K562 (cell line): ENCODE data around the gene PPM1F. TPM values are rescaled to one million over a fixed set of nuclear protein-coding genes. Genes with fewer than 3 reads are reported as not detected.

Experiments
- ATAC-seq: fragments of 200-7000 bp; cut with Tn5 transposase; 3 replicates; pipeline ENCODE4 v1.9.1; 2020; ENCODE audit warnings: moderate library complexity
- BruUV-seq: library from RNA; stranded (reverse); fragments of 400-500 nt; replicated peaks from 2 replicates; lab custom pipeline; 2021; lab: Mats Ljungman, UMichigan
- CTCF ChIA-PET: fragments of 300-600 bp; formaldehyde crosslinking; extraction: SDS; loops from one replicate; lab custom pipeline; 2021; ENCODE audit warnings: low intra/inter-chr PET ratio; lab: Yijun Ruan, JAX
- POLR2A ChIA-PET: fragments of 300-600, 350-650 bp; sonication (Branson Sonifier 250); formaldehyde crosslinking; extraction: SDS; loops from one replicate; lab custom pipeline; 2021; ENCODE audit warnings: antibody characterized with exemption, inconsistent platforms; lab: Yijun Ruan, JAX
- DNase-seq, 4 experiments: peaks; one replicate each; pipeline versions ENCODE4 v3.0.0 to v3.0.0-alpha.2; 2011 to 2018; ENCODE audit warnings: low spot score in 3 of 4, mixed read lengths in 3 of 4; ENCODE audit errors: extremely low read depth in 1 of 4
- FAIRE-seq: peaks from 2 replicates; lab custom pipeline; 2011; peaks lifted over from hg19 to GRCh38; lab: Jason Lieb, UNC
- H2AFZ ChIP-seq: 2 replicates; pipeline ENCODE4 v1.6.0; 2011; ENCODE audit warnings: low read depth, low read length, control low read depth, inconsistent platforms
- H3K27ac ChIP-seq: fragments of 200-600 bp; 3 replicates; pipeline ENCODE4 v1.8.0; 2011; ENCODE audit warnings: low read depth, mild to moderate bottlenecking, control low read depth, inconsistent platforms, low read length, moderate library complexity, mixed read lengths; ENCODE audit errors: extremely low read depth
- H3K27me3 ChIP-seq, 2 experiments: fragments of 300-600 bp in 1 of 2; 2 replicates in 1 of 2; 3 replicates in 1 of 2; pipeline versions ENCODE4 v1.6.0 to v1.8.0; 2011; ENCODE audit warnings: inconsistent platforms in 2 of 2, low read length in 2 of 2, mild to moderate bottlenecking in 1 of 2, mixed read lengths in 1 of 2, moderate library complexity in 1 of 2; ENCODE audit not compliant: control insufficient read depth in 2 of 2, insufficient read depth in 2 of 2
- H3K36me3 ChIP-seq: fragments of 300-600 bp; 3 replicates; pipeline ENCODE4 v1.8.0; 2011; ENCODE audit warnings: mild to moderate bottlenecking, low read length, inconsistent platforms; ENCODE audit not compliant: control insufficient read depth, insufficient read depth
- H3K4me1 ChIP-seq, 2 experiments: fragments of 200-600 bp in 1 of 2; replicated peaks in 1 of 2; 2 replicates in 1 of 2; 3 replicates in 1 of 2; pipeline versions ENCODE4 v1.5.1 to v1.8.0; 2011; ENCODE audit warnings: inconsistent platforms in 2 of 2, low read length in 2 of 2, mild to moderate bottlenecking in 1 of 2, mixed read lengths in 1 of 2, moderate library complexity in 1 of 2; ENCODE audit not compliant: control insufficient read depth in 2 of 2, insufficient read depth in 2 of 2
- H3K4me2 ChIP-seq: 2 replicates; pipeline ENCODE4 v1.6.1; 2011; ENCODE audit warnings: low read length, control low read depth, inconsistent platforms, mixed read lengths; ENCODE audit not compliant: insufficient read depth
- H3K4me3 ChIP-seq: fragments of 200-600 bp; sonication (generic), shearing (Covaris generic); 2 replicates; pipeline ENCODE4 v1.5.1; 2016; ENCODE audit warnings: control low read depth, inconsistent platforms
- H3K79me2 ChIP-seq: fragments of 200-600 bp; 3 replicates; pipeline ENCODE4 v1.8.0; 2011; ENCODE audit warnings: low read length, inconsistent platforms; ENCODE audit not compliant: control insufficient read depth, insufficient read depth
- H3K9ac ChIP-seq, 2 experiments: 2 replicates each; pipeline versions ENCODE4 v1.6.0 to v1.6.1; 2011; ENCODE audit warnings: low read depth in 2 of 2, low read length in 2 of 2, control low read depth in 1 of 2, inconsistent platforms in 1 of 2, mild to moderate bottlenecking in 1 of 2, mixed read lengths in 1 of 2; ENCODE audit not compliant: insufficient read depth in 1 of 2
- H3K9me1 ChIP-seq: one replicate; pipeline ENCODE4 v1.6.0; 2011; ENCODE audit warnings: inconsistent platforms, mild to moderate bottlenecking, low read length, moderate library complexity; ENCODE audit not compliant: control insufficient read depth, insufficient read depth
- H3K9me3 ChIP-seq: replicated peaks from 2 replicates; pipeline ENCODE4 v1.5.1; 2011; ENCODE audit warnings: low read depth, low read length, inconsistent platforms; ENCODE audit not compliant: control insufficient read depth, insufficient read depth
- H4K20me1 ChIP-seq: replicated peaks from 2 replicates; pipeline ENCODE4 v1.6.1; 2011; ENCODE audit warnings: low read length, inconsistent platforms, mixed read lengths; ENCODE audit not compliant: control insufficient read depth, insufficient read depth
- ARHGAP35 ChIP-seq: fragments of 450-650 bp; IDR thresholded peaks from 2 replicates; pipeline ENCODE4 v1.6.1; 2018; ENCODE audit not compliant: partially characterized antibody
- BHLHE40 ChIP-seq: IDR thresholded peaks from 2 replicates; pipeline ENCODE4 v1.6.1; 2011; ENCODE audit warnings: low read length, improper control_type of control experiment
- BRD4 ChIP-seq: fragments of 200-600 bp; sonication (generic); IDR thresholded peaks from 2 replicates; pipeline ENCODE4 v1.6.1; 2017; ENCODE audit warnings: inconsistent platforms
- CCAR2 ChIP-seq: fragments of 200-400 bp; formaldehyde crosslinking; IDR thresholded peaks from 2 replicates; pipeline ENCODE4 v1.6.1; 2017; ENCODE audit warnings: mild to moderate bottlenecking, low read depth, low read length
- ETV5 ChIP-seq: sonication (generic); formaldehyde crosslinking; IDR thresholded peaks from 2 replicates; pipeline ENCODE4 v1.4.0; 2020; ENCODE audit warnings: low read depth, mild to moderate bottlenecking, missing genetic modification reagents
- GABPB1 ChIP-seq: sonication (generic); formaldehyde crosslinking; IDR thresholded peaks from 2 replicates; pipeline ENCODE4 v1.8.0; 2022; ENCODE audit warnings: mild to moderate bottlenecking, missing genetic modification reagents
- KDM2B ChIP-seq: fragments of 250-450 bp; sonication (Bioruptor Pico); IDR thresholded peaks from 2 replicates; pipeline ENCODE4 v1.8.0; 2021; ENCODE audit warnings: mild to moderate bottlenecking, moderate library complexity
- KLF10 ChIP-seq: fragments of 250-450 bp; sonication (Bioruptor Pico); IDR thresholded peaks from 2 replicates; pipeline ENCODE4 v1.6.1; 2021; ENCODE audit warnings: matching md5 sums
- MAX ChIP-seq: sonication (generic); formaldehyde crosslinking; IDR thresholded peaks from 2 replicates; pipeline ENCODE4 v1.9.0; 2022; ENCODE audit warnings: mild to moderate bottlenecking, missing genetic modification reagents
- RAD51 ChIP-seq: fragments of 450-650 bp; IDR thresholded peaks from 2 replicates; pipeline ENCODE4 v1.7.1; 2016; ENCODE audit warnings: low read depth, mild to moderate bottlenecking, borderline replicate concordance
- SMARCB1 ChIP-seq: IDR thresholded peaks from 2 replicates; pipeline ENCODE4 v1.6.1; 2011; ENCODE audit warnings: improper control_type of control experiment, low read depth; ENCODE audit not compliant: insufficient read length
- SP1 ChIP-seq: sonication (generic); formaldehyde crosslinking; IDR thresholded peaks from 2 replicates; pipeline ENCODE4 v1.8.1; 2022; ENCODE audit warnings: mild to moderate bottlenecking, missing genetic modification reagents
- STAG1 ChIP-seq: sonication (generic); formaldehyde crosslinking; IDR thresholded peaks from 2 replicates; pipeline ENCODE4 v1.5.0; 2020; ENCODE audit warnings: missing genetic modification reagents, borderline replicate concordance
- TGIF2 ChIP-seq: sonication (generic); formaldehyde crosslinking; IDR thresholded peaks from 2 replicates; pipeline ENCODE4 v1.8.1; 2022; ENCODE audit warnings: mild to moderate bottlenecking, missing genetic modification reagents, moderate library complexity
- THRA ChIP-seq: fragments of 450-650 bp; IDR thresholded peaks from 2 replicates; pipeline ENCODE4 v1.6.1; 2017; ENCODE audit warnings: mild to moderate bottlenecking, moderate library complexity
- ZBED1 ChIP-seq: IDR thresholded peaks from 2 replicates; pipeline ENCODE4 v1.6.1; 2014
- ZBTB17 ChIP-seq: fragments of 450-650 bp; formaldehyde crosslinking; IDR thresholded peaks from 2 replicates; pipeline ENCODE4 v1.4.0; 2020; ENCODE audit warnings: mild to moderate bottlenecking
- ZNF165 ChIP-seq: fragments of 250-450 bp; sonication (Bioruptor Pico); IDR thresholded peaks from 2 replicates; pipeline ENCODE4 v1.4.0; 2020; ENCODE audit warnings: borderline replicate concordance
- ZNF311 ChIP-seq: fragments of 250-450 bp; sonication (Bioruptor Pico); IDR thresholded peaks from 2 replicates; pipeline ENCODE4 v1.4.0; 2020; ENCODE audit warnings: mild to moderate bottlenecking, moderate library complexity
- ZNF77 ChIP-seq: fragments of 250-450 bp; sonication (Bioruptor Pico); IDR thresholded peaks from 2 replicates; pipeline ENCODE4 v1.5.0; 2020
- WGBS: fragments of 100-300 bp; shearing (Covaris generic); methylation state at CpG from one replicate; pipeline ENCODE4 v1.1.6; 2016; ENCODE audit warnings: low coverage, mixed read lengths; ENCODE audit not compliant: insufficient coverage; ENCODE audit errors: missing lambda C conversion rate; 5-methylcytosine and 5-hydroxymethylcytosine counted together
- in situ Hi-C: fragments of 300-500 bp; cut with MboI; formaldehyde crosslinking; loops from 4 replicates; pipeline ENCODE4 v1.15.0; 2018; ENCODE audit warnings: inconsistent platforms, mixed read lengths
- intact Hi-C: fragments of 100-400 bp; cut with micrococcal nuclease; formaldehyde crosslinking; loops from 2 replicates; pipeline ENCODE4 v1.14.2; 2022
- polyA plus RNA-seq, 8 experiments: library from polyadenylated mRNA; depleted of rRNA in 4 of 8; stranded (reverse) in 5 of 8; unstranded in 3 of 8; fragments of >200 nt; fragmentation: Nextera tagmentation in 2 of 8; fragmentation: Illumina TruSeq in 1 of 8; extraction: Ambion mirVana in 2 of 8; extraction: Trizol in 1 of 8; gene quantifications; 2 replicates each; pipeline versions ENCODE4 v1.2.1 to v1.2.3, GENCODE V29; 2011 to 2014; ENCODE audit warnings: inconsistent platforms in 1 of 8, missing spikeins in 1 of 8
- total RNA-seq, 7 experiments: library from RNA; depleted of rRNA in 6 of 7; stranded (reverse); fragments of >200 nt in 6 of 7; fragmentation: Illumina TruSeq in 2 of 7; extraction: Trizol in 2 of 7; gene quantifications; 2 replicates each; pipeline versions ENCODE4 v1.2.1 to v1.2.3, GENCODE V29; 2011 to 2021; ENCODE audit warnings: low replicate concordance in 1 of 7
- TF ChIP-seq, protein P1 (sequence below): fragments of 250-450 bp; sonication (Bioruptor Pico); IDR thresholded peaks from 2 replicates; pipeline ENCODE4 v1.4.0; 2020; ENCODE audit warnings: mild to moderate bottlenecking
- TF ChIP-seq, protein P2 (sequence below), 2 experiments: fragments of 450-650 bp in 1 of 2; sonication (generic) in 1 of 2; formaldehyde crosslinking; conservative IDR thresholded peaks; 2 replicates each; pipeline versions ENCODE4 v1.4.0 to v1.8.1; 2020 to 2022; ENCODE audit warnings: mild to moderate bottlenecking in 1 of 2, missing genetic modification reagents in 1 of 2

PPM1F gene
- total and polyA plus RNA-seq, 9 of the 15 experiments (the other 6 are each of a cell fraction or from before 2014, with no cell fraction given) = 2.1 to 159 (median 64.0) TPM

- H2AFZ ChIP-seq = no peak overlapping the region
- in situ Hi-C loops = no loop called here
- ChIA-PET CTCF (no interaction called here), POLR2A (interaction anchor here (0.5 to 15.7 kb wide), 8 partner anchors 7 to 339 kb away, joined by 3 to 382 read pairs (median 5); partner anchors contain the start of genes PPM1F and TOP3B)
- H3K4me2 ChIP-seq = no peak overlapping the region
- H4K20me1 ChIP-seq = peaks cover 43% of the 10 kb centered on the region
- ATAC-seq = no peak
- no peaks in the 10 kb centered on the region for H3K9me3 ChIP-seq
- 82% methylated on average over 7 of the region's 7 CpGs for WGBS
- H3K4me3 ChIP-seq = no peak overlapping the region
- no peak overlapping the region for H3K27ac ChIP-seq
- BruUV-seq = no TSS peak
- peaks cover 0 to 24% of the 10 kb centered on the region in 2 experiments; a peak in 1 of 5 replicates for H3K4me1 ChIP-seq
- H3K9me1 ChIP-seq = peaks cover 5% of the 10 kb centered on the region
- FAIRE-seq = no peak
- intact Hi-C loops = no loop called here
- DNase-seq = no peak
- peak overlapping the region in 1 of 2 experiments; percentile 23; a peak in 2 of 4 replicates for H3K9ac ChIP-seq
- H3K36me3 ChIP-seq = peaks cover 95% of the 10 kb centered on the region
- H3K79me2 ChIP-seq = no peaks in the 10 kb centered on the region
- H3K27me3 ChIP-seq = no peaks in the 10 kb centered on the region
- TF ChIP-seq ETV5 (CRISPR knock-in tag) (no peak), RAD51 (no peak), THRA (no peak), ZNF311 (CRISPR knock-in tag) (no peak), GABPB1 (CRISPR knock-in tag) (no peak), BRD4 (no peak), SP1 (CRISPR knock-in tag) (no peak), KLF10 (no peak), STAG1 (CRISPR knock-in tag) (peak; percentile 29; the same call in 1 of the 2 replicates), KDM2B (CRISPR knock-in tag) (no peak), SMARCB1 (no peak), ZBED1 (no peak), ZNF77 (CRISPR knock-in tag) (peak; percentile 9; the same call in 1 of the 2 replicates), CCAR2 (no peak), ARHGAP35 (no peak), ZNF165 (CRISPR knock-in tag) (no peak), TGIF2 (CRISPR knock-in tag) (no peak), MAX (CRISPR knock-in tag) (peak; percentile 49), BHLHE40 (no peak), ZBTB17 (0 out of 2 replicates have a peak, but pooled peaks have one; percentile 23)
- TF ChIP-seq, protein P1, sequence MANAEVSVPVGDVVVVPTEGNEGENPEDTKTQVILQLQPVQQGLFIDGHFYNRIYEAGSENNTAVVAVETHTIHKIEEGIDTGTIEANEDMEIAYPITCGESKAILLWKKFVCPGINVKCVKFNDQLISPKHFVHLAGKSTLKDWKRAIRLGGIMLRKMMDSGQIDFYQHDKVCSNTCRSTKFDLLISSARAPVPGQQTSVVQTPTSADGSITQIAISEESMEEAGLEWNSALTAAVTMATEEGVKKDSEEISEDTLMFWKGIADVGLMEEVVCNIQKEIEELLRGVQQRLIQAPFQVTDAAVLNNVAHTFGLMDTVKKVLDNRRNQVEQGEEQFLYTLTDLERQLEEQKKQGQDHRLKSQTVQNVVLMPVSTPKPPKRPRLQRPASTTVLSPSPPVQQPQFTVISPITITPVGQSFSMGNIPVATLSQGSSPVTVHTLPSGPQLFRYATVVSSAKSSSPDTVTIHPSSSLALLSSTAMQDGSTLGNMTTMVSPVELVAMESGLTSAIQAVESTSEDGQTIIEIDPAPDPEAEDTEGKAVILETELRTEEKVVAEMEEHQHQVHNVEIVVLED (CRISPR knock-in tag) = no peak
- TF ChIP-seq, protein P2, sequence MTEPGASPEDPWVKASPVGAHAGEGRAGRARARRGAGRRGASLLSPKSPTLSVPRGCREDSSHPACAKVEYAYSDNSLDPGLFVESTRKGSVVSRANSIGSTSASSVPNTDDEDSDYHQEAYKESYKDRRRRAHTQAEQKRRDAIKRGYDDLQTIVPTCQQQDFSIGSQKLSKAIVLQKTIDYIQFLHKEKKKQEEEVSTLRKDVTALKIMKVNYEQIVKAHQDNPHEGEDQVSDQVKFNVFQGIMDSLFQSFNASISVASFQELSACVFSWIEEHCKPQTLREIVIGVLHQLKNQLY (CRISPR knock-in tag; conservative IDR thresholded peaks at IDR 0.05) = peak in 1 of 2 experiments; percentile 91; a peak in 1 of 4 replicates
These were observed 15.1 kb upstream of the PPM1F start for GRCh38 chr22:21967693-21968271.
